ENCODE data around the gene JAM2.
"Not testable (repeated sequence)": the region's sequence is repeated elsewhere in the genome, so short reads cannot be mapped to it uniquely, and the experiment has no call there.

JAM2 gene

DNA sequence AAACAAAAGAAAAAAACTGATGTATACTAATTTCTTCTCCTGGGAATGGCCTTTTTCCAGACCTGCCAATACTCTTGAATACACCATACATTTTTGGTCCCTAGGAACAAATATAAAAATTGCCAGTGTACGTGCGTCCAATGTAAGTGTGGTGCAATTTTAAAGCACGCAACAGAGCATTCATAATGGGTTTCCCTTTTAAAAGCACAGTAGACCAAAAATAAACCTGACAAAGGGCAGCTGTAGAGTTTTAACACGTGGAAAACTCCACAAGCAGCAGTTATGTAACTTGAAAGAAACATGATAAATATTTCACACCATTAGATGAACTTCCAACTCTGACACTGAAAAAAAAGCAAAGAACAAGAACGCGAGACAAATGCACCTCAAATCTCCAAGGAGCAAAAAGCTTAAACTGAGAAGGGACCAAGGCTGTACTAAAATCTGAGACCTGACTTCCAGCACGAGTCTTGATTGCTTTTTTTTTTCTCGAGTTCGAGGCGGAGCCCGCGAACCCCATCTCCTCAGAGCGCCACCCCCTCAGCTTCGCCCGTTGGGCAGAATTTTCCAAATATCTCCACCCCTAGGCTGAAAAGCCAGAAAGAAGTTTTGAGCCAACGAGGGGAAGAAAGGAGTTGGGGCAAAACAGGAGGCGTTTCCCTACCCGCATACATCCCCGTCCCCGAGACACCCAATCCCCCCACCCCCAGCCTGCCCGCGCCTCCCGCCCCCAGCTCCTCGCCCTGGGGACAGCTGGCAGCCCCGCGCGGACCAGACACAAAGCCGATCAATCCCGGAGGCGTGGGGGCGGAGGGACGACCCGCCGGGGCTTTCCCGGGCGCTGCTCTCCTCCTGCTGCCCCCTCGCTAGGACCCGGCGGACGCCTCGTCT, at the start of gene JAM2:
Gene JAM2, plus strand, starts transcription at position 599 of the 891 bp plus-strand sequence. CDS start 564 bp downstream, outside the sequence.
- no peak for DNase-seq

GRCh38 chr21:25589887-25590286, 49.2 kb upstream of the JAM2 start:
- no peak for DNase-seq

DNA sequence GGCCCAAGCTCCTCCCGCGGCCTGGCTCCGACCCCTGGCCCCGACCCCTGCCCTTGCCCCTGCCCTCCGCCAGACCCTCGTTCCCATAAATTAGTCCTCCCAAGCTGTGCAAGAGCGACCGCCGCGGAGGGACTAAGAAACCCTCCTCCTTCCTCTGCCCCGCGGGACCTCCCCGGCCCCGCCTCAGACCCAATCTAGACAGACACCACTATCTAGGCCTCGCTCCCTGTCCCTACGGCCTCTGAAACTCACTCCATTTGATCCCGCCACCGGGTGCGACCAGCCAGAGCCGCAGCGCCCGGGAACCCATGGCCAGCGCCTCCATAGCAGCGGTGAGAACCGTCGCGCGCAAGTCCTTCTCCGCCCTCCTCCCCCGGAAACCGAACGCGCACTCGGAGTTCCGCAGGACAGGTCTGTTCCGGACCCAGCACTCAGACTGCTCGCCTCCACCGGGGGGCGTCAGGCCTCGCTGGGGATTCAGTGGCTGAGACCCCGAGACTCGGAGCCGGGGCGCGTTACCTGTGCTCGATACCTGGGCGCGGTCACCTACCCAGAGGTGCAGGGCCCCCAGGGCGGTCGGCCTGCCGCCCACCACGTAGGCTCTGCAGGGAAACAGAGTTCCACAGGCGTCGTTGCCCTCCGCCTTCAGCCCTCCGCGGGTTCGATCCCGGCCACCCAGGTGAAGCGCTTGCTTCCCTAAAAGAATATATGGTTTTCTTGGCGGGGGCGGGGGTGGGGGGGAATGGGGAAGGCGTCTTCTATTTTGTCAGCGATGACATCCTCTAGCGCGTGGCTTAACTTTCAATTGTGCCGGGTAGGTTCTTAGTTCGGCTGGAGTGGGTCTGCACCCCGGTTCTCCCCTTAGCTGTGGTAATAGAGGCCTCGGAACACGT, 31.7 kb upstream of the JAM2 start, which contains the start of gene MRPL39:
Gene MRPL39, minus strand, starts transcription at position 331 of the 893 bp plus-strand sequence. Its CDS starts 6 bp downstream, at position 325.
- DNase-seq, result peak; percentile 89

DNA sequence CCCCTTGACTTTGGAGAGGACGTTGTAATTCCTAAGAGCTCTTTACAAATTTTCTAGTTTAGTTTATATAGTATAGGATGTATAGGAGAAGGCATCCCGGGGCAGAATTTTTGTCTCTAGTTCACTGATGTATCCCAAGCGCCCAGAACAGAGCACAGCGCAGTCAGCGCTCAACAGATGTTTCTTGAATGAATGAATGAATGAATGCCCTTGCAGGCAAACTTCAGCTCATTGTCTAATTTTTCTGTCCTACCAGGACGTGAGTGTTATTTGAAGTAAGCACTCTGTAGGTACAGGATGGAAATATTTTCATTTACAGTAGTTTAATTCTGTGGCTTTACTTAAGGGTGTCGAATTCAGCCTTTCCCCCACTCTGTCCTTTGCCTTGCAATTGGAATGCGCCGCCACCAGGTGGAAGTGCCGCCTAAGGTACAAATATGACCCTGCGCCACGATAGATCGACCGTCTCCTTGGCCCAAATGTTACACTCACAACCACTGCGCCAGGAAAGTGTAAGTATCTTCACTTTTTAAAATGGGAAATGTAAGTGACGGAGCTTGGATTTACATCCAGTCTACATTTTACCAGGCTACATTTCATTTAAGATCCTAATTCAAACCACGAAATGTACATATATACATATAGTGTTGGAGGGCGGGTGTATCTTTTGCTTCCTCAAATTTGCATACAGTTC, 30.9 kb upstream of the JAM2 start:
- DNase-seq, result peak; percentile 60

DNA sequence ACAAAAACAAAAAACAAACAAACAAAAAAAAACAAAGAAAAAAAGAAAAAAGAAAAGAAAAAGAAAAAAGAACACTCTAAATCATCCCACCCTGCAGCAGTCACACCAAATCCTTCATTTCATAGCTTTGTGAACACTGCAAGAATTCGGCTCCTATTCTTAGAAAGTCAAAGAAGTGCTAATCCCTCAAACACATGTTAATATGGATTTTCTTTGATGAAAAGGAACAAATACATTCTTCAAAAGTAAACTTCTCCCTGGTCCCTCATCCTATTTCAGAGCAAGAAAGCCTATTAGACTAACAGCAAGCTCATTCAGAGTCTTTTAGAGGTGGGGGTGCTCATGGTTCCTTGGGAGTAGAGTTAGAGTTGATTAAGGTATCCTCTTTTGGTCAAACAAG, 24.6 kb upstream of the JAM2 start:
- no peak for DNase-seq

DNA sequence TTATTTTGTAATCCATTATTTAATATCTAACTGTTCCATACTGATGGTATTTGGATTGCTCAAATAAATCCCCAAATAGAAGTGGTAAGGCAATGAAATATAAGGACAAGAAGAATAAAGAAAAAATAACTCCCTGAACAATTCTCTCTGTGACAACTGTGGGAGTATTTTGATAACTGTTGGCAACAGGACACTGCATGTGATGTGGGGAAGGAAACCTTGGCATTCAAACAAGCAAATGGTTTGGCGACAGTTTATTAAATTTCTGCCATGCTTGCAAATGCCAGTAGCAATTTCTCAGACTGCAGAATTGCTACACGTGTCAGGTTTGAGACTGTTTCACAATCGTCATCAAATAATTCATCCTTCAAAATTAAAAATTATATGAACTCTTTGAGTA, 23.2 kb upstream of the JAM2 start:
- no peak for DNase-seq

GRCh38 chr21:25619198-25619597, 19.9 kb upstream of the JAM2 start:
- DNase-seq, result no peak

DNA sequence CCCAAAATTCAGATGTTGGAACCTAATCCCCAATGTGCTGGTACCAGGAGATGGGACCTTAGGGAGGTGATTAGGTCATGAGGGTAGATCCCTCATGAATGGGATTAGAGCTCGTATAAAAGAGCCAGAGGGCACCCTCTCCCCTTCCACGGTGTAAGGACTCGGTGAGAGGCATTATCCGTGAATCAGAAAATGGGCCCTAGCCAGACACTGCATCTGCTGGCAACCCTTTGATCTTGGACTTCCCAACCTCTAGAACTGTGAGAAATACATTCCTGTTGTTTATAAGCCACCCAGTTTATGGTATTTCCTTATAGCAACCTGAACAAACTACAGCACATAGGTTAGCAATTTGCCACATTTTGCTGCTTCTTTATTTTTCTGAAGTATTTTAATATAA, 14.5 kb upstream of the JAM2 start:
- DNase-seq, result no peak

- DNase-seq, result no peak
These were observed 14.0 kb upstream of the JAM2 start for GRCh38 chr21:25625036-25625435.

DNA sequence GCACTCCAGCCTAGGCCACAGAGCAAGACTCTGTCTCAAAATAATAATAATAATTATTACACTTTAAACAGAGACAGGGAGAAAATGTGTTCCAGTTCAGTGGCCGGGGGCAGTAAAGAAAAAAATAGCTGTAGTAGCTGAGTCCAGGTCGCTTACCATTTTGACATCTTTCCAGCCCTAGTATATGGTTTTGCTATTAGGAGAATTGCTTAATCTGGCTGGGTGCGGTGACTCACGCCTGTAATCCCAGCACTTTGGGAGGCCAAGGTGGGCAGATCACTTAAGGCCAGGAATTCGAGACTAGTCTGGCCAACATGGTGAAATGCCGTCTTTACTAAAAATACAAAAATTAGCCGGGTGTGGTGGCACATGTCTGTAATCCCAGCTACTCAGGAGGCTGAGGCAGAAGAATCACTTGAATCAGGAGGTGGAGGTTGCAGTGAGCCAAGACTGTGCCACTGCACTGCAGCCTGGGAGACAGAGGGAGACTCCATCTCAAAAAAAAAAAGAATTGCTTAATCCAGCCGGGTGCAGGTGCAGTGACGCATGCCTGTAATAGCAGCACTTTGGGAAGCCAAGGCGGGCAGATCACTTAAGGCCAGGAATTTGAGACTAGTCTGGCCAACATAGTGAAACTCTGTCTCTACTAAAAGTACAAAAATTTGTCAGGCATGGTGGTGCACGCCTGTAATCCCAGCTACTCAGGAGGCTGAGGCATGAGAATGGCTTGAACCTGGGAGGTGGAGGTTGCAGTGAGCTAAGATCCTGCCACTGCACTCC, 13.1 kb upstream of the JAM2 start:
- DNase-seq, result not testable (repeated sequence)

- DNase-seq, result no peak
These were observed 12.3 kb upstream of the JAM2 start for GRCh38 chr21:25626757-25627156.

GRCh38 chr21:25632296-25632695, 6.8 kb upstream of the JAM2 start:
- no peak for DNase-seq

DNA sequence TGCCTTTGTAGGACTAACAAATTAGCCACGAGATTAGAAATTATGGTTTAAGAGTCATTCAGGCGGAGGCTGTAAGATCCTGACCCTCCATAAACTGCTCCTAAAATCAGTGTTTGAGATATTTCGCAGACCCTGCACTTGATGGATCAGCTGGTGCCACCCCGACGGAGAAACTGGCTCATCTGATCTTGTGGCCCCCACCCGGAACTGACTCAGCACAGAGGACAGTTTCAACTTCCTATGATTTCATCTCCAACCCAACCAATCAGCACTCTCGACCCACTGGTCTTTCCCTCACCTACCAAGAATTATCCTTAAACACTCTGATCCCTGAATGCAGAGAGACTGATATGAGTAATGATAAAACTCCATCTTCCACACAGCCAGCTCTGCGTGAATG, 3.7 kb upstream of the JAM2 start:
- DNase-seq, result no peak

GRCh38 chr21:25636727-25637126, 2.3 kb upstream of the JAM2 start:
- DNase-seq, result no peak

DNA sequence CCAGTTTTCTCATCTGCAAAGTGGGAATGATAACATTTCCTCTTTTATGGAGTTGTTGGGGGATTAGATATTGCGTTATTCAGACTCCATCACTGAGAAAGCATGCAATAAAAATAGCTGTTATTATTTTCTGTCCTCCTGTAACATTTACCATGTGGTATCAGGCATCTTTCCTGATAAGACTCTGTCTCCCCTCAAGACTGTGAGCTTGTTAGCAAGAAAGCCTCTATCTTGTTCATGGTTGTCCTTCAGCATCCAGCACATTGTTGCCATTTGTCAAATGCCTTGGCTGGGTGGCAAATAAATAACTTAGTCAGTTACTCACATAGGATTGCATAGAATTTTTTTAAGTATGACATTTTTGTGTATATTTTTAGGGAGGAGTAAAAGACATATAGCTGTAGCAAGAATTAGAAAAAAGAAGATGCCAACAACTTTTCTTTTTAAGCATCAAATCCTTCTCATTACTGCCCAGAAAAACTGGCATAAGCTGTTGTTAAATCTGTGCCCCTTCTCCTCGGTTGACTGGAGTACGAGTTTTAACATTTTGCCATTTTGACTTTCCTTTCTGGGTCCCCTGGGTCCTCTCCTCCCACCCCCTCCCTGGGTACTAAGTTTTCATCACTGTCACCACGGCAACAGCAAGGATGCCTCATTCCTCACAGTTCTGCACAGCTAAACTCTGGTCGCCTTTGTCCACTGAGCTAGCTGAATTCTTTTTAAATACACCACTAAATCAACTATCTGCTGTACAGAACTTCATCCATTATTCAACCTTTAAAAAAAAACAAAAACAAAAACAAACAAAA, 1.0 kb upstream of the JAM2 start:
- no peak for DNase-seq

DNA sequence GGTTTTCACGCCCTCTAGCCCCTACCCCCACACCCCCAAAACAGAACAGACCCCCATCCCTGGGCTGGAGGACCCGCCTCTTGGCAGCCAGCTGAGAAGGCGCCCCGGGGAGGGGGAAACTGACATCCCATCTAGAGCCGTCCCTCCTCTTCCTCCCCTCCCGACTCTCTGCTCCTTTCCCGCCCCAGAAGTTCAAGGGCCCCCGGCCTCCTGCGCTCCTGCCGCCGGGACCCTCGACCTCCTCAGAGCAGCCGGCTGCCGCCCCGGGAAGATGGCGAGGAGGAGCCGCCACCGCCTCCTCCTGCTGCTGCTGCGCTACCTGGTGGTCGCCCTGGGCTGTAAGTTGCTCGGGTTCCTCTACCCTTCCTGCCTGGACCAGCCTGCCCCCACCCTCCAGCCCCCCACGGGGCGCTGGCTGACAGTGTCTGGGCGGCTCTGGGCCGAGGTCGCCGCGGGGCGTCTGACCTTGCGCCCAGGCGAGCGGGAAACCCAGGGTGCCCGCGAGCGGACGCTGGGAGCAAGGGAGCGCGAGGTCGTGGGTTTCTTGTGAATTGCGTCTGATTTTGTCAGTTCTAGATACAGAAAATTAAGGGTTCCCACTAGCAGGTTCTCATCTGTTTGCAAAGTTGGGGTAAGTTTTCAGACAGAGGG, 618 bp downstream of the JAM2 start:
- peak; percentile 23 for DNase-seq

DNA sequence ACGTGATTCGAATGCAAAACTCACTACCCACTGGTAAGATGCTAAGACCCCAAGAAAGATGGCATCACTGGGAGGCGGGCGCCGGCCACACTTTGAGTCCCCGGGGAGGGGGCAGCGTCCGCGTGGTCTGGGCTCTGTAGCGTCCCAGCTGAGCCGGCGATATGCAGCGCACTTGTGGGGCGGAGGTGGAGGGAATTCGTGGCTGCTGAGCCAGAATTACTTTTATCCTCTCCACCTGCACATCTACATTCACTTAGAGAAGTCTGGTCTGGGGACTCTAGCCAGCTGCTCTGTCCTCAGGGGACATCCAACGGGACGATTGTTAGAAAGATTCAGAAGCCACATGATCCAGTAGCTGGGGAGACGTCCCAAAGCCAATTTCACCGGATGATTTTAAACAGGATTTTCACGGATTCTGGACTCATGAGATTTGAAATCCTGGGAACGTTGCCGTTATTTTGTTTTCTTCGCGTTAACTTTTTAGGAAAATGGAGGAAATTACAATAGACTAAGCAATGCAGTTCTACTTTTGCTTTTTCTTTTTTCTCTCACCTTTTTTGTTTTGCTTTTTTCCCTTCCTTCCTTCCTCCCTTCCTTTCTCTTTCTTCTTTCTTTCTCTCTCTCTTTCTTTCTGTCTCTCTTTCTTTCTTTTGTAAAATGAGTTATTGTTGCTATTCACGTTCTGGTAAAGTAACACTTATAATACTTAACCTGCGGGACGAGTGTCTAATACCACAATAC, 1.3 kb downstream of the JAM2 start:
- no peak for DNase-seq

DNA sequence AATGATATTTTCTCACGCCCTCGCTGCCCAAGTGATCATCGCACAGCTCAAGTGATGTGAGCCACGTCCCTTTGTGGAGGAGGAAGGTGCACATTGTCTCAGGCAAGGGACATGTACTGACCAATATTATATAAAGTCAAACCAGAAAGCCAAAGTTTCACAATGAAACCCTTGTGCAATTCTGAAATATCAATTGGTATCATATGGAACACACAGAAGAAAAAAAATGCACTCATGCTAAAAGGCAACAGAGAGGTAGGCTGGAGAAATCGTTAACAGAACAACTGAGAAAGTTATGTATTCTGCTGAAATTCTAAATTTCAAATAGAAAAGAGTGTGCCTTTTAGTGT, 1.9 kb downstream of the JAM2 start:
- DNase-seq, result no peak

DNA sequence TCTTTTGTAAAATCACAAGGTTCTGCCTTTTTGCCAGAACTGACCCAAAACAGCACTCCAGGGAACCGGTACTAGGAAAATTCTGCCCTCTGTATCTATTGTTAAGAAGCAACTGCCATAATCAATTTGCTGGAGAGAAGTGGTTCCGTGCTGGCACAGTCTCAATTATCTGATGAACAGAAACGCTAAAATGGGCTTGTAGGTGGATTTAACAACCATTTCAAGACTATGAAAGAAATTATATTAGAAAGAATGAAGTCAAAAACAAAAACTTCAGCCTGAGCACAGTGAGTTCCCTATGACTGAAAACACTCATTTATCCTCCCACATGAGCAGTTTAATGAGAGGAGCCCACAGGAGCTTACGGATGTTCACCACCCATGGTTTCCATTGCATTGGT, 4.4 kb downstream of the JAM2 start:
- DNase-seq, result no peak

GRCh38 chr21:25646474-25646873, 7.4 kb downstream of the JAM2 start:
- no peak for DNase-seq
